Measurements from ENCODE around the gene GRIN2C. TPM values are rescaled to one million over a fixed set of nuclear protein-coding genes. Genes with fewer than 3 reads are reported as not detected.
A peak's percentile ranks its signal among the peaks of the same experiment; 100 is the strongest.

GRIN2C gene
- total RNA-seq, 4 donors from 2014 or later = 0.49 to 0.55 TPM; not detected in 2

DNA sequence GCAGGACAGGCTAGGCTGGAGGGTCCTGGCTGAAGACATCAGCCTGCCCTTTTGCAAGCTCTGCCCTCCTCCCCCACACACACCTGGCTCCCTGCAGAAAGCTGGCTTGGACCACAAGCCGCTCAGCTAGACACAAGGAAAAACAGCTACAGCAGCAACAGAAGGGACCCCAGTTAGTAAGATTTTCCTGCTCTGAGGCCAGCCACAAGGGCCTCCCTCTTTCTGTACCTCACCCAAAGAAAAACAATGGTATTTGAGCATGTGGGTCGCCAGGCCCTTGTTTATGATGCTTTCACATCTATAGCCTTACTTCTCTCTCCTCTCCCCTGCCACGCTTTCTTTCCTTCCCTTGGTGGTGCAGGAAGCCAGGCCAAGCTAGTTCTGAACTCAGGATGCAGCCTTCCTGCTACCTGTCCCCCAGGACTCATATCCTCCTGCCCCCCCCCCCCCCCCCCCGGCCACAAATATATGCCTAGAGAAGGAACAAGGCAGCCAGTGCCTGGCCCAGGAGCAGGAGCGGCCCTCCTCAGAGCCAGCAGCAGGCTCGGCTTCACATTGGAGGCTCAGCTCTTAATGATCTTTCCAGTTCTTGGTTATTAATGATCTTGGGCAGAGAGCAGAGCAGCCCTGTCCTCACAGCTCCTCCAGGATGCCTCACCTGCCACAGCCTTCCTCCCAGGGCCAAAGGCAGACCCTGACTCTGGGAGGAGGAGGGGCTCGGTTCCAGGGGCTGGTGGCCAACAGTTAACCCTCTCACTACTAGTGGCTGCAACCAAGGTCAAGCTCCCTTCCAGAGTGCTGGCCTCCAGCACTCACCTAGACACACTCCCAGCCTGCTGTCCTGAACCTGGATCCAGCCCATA is 19.5 kb downstream of the GRIN2C start:
- TF ChIP-seq, protein P1, sequence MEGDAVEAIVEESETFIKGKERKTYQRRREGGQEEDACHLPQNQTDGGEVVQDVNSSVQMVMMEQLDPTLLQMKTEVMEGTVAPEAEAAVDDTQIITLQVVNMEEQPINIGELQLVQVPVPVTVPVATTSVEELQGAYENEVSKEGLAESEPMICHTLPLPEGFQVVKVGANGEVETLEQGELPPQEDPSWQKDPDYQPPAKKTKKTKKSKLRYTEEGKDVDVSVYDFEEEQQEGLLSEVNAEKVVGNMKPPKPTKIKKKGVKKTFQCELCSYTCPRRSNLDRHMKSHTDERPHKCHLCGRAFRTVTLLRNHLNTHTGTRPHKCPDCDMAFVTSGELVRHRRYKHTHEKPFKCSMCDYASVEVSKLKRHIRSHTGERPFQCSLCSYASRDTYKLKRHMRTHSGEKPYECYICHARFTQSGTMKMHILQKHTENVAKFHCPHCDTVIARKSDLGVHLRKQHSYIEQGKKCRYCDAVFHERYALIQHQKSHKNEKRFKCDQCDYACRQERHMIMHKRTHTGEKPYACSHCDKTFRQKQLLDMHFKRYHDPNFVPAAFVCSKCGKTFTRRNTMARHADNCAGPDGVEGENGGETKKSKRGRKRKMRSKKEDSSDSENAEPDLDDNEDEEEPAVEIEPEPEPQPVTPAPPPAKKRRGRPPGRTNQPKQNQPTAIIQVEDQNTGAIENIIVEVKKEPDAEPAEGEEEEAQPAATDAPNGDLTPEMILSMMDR (IDR thresholded peaks at IDR 0.05) = no peak
- no peak for TF ChIP-seq POLR2A (IDR thresholded peaks at IDR 0.05)
- 44 to 58% methylated on average over 5 to 7 of the region's 7 CpGs for WGBS, 2 donors
- intact Hi-C loops (cut with DNase I; ENCODE audit: low total_unique reads) = no loop called here
- no peak overlapping the region for H3K4me3 ChIP-seq (ENCODE audit: low read depth, poor library complexity, severe bottlenecking)
- DNase-seq (ENCODE audit: low spot score in 2 of 2) = no peak

DNA sequence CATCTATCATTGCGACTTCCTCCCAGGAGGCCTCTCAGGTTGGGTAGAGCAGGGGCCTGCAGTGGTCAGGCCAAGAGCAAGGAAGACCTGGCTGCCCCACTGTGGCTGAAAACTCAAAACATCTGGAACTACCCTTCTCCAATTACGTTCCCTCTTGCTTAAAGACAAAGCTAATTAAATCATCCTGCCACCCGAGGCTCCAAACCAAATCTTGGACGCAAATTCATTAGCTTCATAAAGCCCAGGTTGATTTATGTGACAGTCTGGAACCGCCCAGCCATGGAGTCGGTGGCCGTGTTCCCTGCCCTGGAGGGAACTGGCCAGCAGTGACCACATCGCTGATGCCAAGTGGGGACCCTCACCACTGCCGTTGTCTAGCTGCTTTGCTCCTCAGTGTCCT is 21.4 kb downstream of the GRIN2C start:
- DNase-seq (ENCODE audit: low spot score in 2 of 2) = no peak
- intact Hi-C loops (cut with DNase I; ENCODE audit: low total_unique reads) = no loop called here
- 66 to 74% methylated on average over 9 of the region's 9 CpGs for WGBS, 2 donors
- no peak overlapping the region for H3K4me3 ChIP-seq (ENCODE audit: low read depth, poor library complexity, severe bottlenecking)
- TF ChIP-seq, protein P1 (IDR thresholded peaks at IDR 0.05) = no peak
- TF ChIP-seq POLR2A (IDR thresholded peaks at IDR 0.05) = no peak

DNA sequence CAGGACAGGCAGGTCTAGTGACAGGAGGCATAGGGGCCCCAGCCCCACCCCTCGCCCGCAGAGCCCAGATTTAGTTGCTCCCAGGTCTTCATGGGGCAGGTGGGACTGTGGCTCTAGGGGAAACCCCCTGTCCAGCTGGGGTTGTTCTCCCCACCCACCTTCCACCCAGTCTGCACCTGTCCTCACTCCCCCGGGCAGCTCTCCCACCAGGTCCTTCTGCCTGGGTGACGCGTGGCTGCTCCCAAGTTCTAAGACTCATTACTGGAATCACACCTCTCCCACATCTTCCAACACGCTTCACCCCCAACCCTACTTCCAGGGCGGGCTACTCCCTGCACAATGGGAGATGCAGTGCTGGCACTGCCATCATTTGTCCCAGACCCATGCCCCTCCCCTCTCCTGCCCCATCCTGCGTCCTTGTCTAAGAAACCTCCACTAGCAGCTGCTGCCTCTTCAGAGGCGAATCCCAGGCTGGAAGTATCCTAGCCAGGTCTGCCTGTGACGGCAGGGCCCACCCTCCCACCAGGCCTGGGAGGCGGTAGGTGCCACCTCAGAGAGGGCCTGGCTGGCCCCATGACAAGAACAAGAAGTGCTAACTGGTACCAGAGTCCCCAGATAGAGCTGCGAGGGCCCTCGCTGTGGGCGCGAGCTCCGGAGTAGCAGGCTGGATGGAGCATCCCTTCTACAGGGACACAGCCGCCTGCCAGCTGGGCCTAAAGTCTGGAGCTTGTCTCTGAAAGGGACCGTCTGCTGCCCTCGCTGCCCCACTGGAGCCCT is 22.8 kb downstream of the GRIN2C start:
- 95 to 97% methylated on average over 17 to 19 of the region's 19 CpGs for WGBS, 2 donors
- no peak for TF ChIP-seq POLR2A (IDR thresholded peaks at IDR 0.05)
- TF ChIP-seq, protein P1 (IDR thresholded peaks at IDR 0.05) = no peak
- intact Hi-C loops (cut with DNase I; ENCODE audit: low total_unique reads) = no loop called here
- DNase-seq (ENCODE audit: low spot score in 2 of 2) = no peak
- no peak overlapping the region for H3K4me3 ChIP-seq (ENCODE audit: low read depth, poor library complexity, severe bottlenecking)

DNA sequence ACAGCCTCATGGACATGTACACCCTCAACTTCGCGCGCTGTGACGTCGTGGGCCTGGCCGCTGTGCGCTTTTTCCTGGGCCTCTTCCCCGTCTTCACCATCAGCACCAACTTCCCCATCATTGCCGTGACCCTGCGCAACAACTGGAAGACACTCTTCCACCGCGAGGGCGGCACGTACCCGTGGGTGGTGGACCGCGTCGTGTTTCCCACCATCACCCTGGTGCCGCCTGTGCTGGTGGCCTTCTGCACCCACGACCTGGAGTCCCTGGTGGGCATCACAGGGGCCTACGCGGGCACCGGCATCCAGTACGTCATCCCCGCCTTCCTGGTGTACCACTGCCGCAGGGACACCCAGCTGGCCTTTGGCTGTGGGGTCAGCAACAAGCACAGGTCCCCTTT is 23.5 kb downstream of the GRIN2C start:
- TF ChIP-seq, protein P1 (IDR thresholded peaks at IDR 0.05) = no peak
- TF ChIP-seq POLR2A (IDR thresholded peaks at IDR 0.05) = no peak
- H3K4me3 ChIP-seq (ENCODE audit: low read depth, poor library complexity, severe bottlenecking) = no peak overlapping the region
- WGBS, 2 donors = 95 to 97% methylated on average over 26 of the region's 26 CpGs
- no peak for DNase-seq (ENCODE audit: low spot score in 2 of 2)
- intact Hi-C loops (cut with DNase I; ENCODE audit: low total_unique reads) = no loop called here

DNA sequence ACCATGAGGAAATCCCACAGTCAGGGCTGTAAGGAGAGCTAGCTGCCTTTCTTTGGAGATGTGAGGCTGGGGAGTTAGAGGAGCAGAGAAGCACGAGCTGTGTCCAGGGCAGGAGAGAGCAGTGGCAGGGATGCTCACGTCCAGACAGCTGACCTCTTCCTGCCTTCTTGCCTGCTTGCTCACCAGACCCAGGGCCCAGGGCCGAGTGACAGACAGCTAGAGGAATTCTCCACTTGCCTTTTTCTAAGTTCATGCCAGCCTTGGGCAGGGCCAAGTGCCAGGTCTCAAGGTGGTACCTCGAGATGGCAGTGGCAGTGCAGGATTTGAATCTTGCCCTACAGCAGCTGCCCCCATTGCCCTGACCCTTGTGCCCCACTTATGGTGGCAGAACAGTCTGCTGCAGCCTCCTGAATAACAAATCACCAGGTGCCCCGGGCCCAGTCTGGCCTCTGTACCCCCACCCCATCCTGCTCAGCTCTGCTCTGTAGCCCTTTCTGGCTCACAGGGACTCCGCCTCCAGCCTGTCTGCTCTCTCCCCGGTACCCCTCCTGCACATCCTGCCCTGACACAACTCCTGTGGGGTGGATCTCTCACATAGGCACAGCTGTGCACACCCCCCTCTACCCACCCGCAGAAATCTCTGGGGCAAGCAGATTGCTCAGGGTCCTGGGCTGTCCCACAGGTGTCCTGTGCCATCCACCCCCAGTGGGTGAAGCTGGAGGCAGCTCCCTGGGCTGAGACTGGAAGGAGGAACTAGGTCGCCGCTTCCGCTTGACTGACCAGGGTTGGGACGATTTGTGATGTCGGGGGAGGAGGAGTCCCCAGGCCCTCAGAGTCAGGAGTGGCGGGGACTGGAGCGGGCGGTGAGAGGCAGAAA is 25.9 kb downstream of the GRIN2C start:
- intact Hi-C loops (cut with DNase I; ENCODE audit: low total_unique reads) = no loop called here
- WGBS, 2 donors = 67 to 81% methylated on average over 16 of the region's 16 CpGs
- TF ChIP-seq, protein P1 (IDR thresholded peaks at IDR 0.05) = no peak
- TF ChIP-seq POLR2A (IDR thresholded peaks at IDR 0.05) = no peak
- DNase-seq (ENCODE audit: low spot score in 2 of 2) = peak; percentile 42 to 89
- H3K4me3 ChIP-seq (ENCODE audit: low read depth, poor library complexity, severe bottlenecking) = no peak overlapping the region
